ENCODE results near the gene SNX30.
"Not testable (repeated sequence)": the region's sequence is repeated elsewhere in the genome, so short reads cannot be mapped to it uniquely, and the experiment has no call there.

Gene SNX30

GRCh38 chr9:112750016-112750763 lies at the start of gene SNX30:
SNX30 (plus strand) TSS chr9:112750760; CDS start chr9:112751002, 242 bp downstream.
- no peak for DNase-seq

DNA sequence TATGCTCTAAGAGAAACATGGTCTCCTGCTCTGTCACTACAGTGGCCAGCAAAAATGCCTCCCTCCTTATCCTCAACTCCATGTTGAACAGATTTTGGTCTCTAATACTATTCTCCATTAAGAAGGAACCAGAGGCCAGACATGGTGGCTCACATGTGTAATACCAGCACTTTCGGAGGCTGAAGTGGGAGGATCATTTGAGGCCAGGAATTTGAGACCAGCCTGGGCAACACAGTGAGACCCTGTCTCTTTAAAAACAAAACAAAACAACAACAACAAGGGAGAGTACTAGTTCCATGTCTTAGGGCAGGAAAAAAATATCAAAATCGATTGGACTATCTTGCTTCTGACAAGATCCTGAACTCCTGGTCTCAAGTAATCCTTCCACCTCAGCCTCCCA lies 47.3 kb upstream of the SNX30 start:
- DNase-seq, result no peak

GRCh38 chr9:112705768-112706427 lies 44.7 kb upstream of the SNX30 start:
- no peak for DNase-seq

GRCh38 chr9:112711050-112711689 lies 39.4 kb upstream of the SNX30 start:
- no peak for DNase-seq

GRCh38 chr9:112712678-112713077 lies 37.9 kb upstream of the SNX30 start:
- DNase-seq, result no peak

GRCh38 chr9:112717661-112718331 lies 32.8 kb upstream of the SNX30 start, which contains the start of gene INIP:
INIP (minus strand) TSS chr9:112718117; CDS start chr9:112716485, 1,632 bp downstream.
- peak; percentile 92 for DNase-seq

GRCh38 chr9:112719241-112719691 lies 31.3 kb upstream of the SNX30 start:
- no peak for DNase-seq

DNA sequence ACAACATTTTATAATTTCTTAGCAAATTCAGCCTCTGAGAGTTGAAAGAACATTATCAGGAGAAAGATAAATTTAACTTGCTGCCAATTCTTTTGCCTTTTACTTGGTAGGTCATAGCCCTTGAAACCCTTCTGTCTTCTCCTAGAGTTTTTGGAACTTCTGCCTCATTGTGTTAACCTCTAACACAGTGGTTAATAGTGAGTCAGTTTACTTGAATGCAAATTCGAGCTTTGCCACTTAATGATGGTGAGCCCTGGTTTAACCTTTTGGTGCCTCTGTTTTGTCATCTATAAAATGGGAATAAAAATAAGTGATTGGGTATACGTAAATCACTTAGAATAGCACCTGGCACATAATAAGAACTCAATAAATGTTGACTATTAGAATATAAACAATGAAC lies 30.9 kb upstream of the SNX30 start:
- DNase-seq, result no peak

DNA sequence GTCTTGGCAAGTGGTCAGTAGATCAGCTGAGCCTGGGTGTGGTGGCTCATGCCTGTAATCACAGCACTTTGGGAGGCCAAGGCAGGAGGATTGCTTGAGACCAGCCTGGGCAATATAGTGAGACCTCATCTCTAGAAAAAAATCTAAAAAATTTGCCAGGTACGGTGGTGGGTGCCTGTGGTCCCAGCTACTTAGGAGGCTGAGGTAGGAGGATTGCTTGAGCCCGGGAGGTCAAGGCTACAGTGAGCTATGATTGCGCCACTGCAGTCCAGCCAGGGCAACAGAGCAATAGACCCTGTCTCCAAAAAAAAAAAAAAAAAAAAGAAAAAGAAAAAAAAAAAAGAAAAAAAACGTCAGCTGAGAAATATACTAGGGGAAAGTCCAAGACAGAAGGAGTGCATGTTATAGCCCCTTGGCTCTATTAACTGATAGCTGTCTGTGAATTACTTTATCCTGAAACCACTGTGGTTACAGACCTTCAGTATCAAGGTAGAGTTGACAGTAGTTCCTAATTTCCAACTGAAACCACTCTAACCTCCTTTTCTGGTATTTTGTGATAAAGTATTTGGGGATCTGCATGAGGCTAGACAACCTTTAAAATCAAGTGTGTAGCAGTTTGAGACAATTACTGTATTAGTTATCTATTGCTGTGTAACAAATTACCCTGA lies 30.3 kb upstream of the SNX30 start:
- DNase-seq, result no peak

DNA sequence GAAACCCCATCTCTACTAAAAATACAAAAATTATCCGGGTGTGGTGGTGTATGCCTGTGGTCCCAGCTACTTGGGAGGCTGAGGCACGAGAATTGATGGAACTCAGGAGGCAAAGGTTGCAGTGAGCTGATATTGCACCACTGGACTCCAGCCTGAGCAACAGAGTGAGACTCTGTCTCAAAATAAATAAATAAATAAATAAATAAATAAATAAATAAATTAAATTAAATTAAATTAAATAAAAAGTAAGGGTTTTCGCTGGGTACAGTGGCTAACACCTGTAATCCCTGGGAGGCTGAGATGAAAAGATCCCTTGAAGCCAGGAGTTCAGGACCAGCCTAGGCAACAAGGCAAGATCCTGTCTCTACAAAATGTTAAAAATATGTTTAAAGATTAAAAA lies 27.8 kb upstream of the SNX30 start:
- DNase-seq, result not testable (repeated sequence)

DNA sequence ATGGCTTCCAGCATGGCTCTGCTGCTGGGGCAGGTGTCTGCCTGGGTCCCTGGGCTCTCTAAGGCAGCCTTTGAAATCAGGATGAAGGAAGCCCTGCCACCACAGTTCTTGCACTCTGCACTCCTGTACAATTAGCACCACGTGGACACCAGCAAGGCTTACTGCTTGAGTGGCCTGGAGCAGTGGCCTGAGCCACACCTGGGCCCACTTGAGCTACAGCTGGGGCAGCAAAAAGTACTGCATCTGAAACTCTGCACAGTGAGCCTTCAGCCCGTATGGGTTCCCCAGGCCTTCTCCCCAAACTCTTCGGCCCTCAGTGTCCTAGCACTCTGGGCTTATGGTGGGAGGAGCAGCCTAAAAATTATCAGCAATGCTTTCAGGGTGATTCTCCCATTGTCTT lies 24.6 kb upstream of the SNX30 start:
- DNase-seq, result no peak

DNA sequence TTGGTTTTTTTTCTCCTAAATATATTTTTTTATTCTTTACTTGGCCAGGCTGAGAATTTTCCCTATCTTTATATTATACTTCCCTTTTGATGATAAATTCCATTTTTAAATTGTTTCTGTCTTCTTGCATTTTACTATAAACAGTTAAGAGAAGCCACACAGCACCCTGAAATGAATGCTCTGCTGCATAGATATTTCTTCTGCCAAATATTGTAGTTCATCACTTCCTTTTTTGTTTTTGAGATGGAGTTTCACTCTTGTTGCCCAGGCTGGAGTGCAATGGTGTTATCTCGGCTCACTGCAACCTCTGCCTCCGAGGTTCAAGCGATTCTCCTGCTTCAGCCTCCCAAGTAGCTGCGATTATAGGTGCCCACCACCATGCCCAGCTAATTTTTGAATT lies 24.1 kb upstream of the SNX30 start:
- no peak for DNase-seq

DNA sequence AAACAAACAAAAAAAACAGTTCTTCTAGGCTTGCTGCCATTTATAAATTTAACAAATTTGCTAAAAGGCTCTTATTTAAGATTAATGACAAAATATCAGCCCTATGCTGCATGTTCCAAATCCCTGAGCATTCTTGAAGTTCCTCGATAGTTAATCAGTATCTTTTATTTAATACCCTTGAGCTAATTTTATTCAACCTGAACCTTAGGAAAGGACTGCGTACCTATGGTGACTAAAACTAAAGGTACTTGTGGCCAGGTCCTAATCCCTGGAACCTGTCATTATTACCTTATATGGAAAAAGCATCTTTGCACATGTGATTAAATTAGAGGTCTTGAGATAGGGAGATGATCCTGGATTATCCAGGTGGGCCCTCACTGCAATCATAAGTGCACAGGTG lies 22.2 kb upstream of the SNX30 start:
- no peak for DNase-seq

DNA sequence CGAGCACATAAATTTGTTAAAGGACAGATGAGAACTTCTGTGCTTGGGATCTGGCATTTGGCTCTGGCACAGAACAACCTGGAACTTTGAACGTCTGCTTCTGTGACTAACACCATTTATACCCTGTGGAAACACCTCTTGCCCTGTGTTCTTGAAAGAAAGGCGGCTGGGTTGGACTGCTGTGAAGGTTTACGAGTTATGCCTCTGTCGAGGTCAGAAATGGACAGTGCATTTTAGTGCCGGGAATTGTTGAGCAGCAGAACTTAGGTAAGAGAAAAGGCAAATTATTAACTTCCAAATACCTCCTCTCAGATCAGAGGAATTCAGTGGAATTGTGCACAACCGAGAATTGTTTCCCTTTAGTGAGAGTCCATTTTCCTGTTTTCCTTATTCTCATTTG lies 18.6 kb upstream of the SNX30 start:
- DNase-seq, result no peak

- DNase-seq, result no peak
Observed at GRCh38 chr9:112734892-112735291, 15.7 kb upstream of the SNX30 start.

GRCh38 chr9:112743216-112743836 lies 7.2 kb upstream of the SNX30 start:
- DNase-seq, result no peak

- DNase-seq, result no peak
Observed at GRCh38 chr9:112744177-112744576, 6.4 kb upstream of the SNX30 start.

GRCh38 chr9:112747094-112747493 lies 3.5 kb upstream of the SNX30 start:
- no peak for DNase-seq

DNA sequence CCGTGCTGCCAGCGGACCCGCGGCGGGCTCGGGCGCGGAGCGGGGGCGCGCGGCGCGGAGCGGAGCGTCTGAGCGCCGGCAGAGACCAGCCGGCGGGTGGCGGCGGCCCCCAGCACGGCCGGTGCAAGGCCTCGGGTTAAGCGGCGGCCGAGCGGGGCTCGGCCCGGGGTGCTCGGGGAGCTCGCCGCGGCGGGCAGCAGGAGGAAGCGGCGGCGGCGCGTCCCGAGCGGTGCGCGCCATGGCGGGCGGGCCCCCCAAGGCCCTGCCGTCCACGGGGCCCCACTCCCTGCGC lies 150 bp downstream of the SNX30 start:
- no peak for DNase-seq

DNA sequence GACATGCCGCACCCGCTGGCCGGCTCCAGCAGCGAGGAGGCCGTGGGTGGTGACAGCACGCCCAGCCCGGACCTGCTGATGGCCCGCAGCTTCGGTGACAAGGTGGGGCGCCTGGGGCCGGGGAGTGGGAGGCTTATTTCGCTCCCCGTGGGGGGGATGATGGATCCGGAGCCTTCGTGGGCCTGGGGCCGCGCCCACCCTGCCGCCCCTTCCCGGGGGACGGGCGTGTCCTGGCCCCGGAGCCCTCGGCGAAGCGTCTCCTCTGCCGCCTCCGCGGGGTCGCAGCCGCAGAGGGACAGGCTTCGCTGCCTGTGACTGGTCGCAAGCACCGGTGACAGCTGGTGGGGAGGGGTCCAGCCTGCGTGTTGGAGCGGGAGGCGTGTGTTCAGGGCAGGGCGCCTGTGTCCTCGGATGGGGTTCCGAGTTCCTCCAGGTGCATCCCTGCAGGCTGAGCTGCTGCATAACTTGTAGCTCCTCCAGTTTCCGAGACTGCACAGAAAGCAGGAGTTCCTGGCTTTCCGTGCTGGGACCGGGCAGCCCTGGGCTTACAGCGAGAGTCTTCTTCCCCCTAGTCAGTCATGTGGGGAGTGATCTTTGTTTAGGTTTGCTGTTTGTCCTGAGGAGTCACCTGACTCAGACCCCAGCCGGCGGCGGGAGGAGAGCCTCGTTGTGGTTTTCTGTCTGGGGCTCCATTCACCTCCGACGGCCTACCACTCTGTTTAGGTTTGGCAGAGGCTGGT lies 666 bp downstream of the SNX30 start:
- DNase-seq, result no peak

GRCh38 chr9:112752334-112753125 lies 2.0 kb downstream of the SNX30 start:
- no peak for DNase-seq
